IPS-18c (cell line): ENCODE results near the gene B4GALT5.

Source experiments
- H3K4me3 ChIP-seq: 2 replicates; pipeline ENCODE4 v1.7.0; 2013; ENCODE audit warnings: low read depth, mild to moderate bottlenecking, low read length, moderate library complexity; ENCODE audit not compliant: insufficient read depth
- H3K9me3 ChIP-seq: one replicate; pipeline ENCODE4 v1.6.1; 2013; ENCODE audit warnings: mild to moderate bottlenecking, low read length, moderate library complexity; ENCODE audit not compliant: control insufficient read depth, insufficient read depth

The B4GALT5 gene

GRCh38 chr20:49653925-49654434 lies 59.7 kb downstream of the B4GALT5 start:
- H3K4me3 ChIP-seq = no peak overlapping the region
- H3K9me3 ChIP-seq = no peaks in the 10 kb centered on the region

GRCh38 chr20:49649672-49650071 lies 64.0 kb downstream of the B4GALT5 start:
- Histone ChIP-seq H3K9me3 (no peaks in the 10 kb centered on the region), H3K4me3 (no peak overlapping the region)

- H3K9me3 ChIP-seq = no peaks in the 10 kb centered on the region
Observed at GRCh38 chr20:49647550-49647949, 66.1 kb downstream of the B4GALT5 start.

DNA sequence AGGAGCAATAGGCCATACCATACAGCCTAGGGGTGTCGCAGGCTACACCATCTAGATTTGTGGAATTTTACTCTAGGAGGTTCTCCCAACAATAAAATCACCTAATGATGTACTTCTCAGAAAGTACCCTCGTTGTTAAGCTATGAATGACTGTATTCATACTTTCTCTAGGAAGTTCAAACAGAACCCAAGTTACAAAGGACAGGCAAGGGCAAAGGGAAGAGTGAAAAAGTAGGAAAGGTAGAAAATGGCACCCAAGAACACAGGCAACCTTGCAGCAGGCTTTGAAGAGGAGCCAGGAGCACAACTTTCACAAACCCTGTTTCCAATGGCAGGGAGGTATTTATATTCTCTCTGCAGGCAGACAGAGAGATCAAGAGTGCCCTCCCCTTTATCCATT lies 67.2 kb downstream of the B4GALT5 start:
- H3K4me3 ChIP-seq = no peak overlapping the region
- no peaks in the 10 kb centered on the region for H3K9me3 ChIP-seq

More at GRCh38 chr20:49647550-49647949, 66.1 kb downstream of the B4GALT5 start:
- no peak overlapping the region for H3K4me3 ChIP-seq

DNA sequence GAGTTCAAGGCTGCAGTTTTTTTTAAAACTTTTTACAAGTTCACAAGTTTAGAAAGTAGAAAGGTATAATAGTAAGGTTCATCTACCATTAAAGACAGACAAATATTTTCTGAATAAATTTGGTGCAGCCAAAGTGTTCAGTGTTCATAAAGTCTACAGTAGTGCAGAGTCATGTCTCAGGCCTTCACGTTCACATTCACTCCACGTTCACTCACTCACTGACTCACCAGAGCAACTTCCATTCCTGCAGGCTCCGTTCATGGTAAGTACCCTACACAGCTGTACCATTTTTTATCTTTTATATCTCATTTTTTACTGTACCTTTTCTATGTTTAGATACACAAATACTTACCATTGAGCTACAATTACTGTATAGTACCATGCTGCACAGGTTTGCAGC lies 67.6 kb downstream of the B4GALT5 start:
- H3K9me3 ChIP-seq = no peaks in the 10 kb centered on the region

GRCh38 chr20:49644980-49645565 lies 68.6 kb downstream of the B4GALT5 start:
- peaks cover 2% of the 10 kb centered on the region for H3K9me3 ChIP-seq
- H3K4me3 ChIP-seq = no peak overlapping the region

More for the DNA sequence above, 67.6 kb downstream of the B4GALT5 start:
- no peak overlapping the region for H3K4me3 ChIP-seq

DNA sequence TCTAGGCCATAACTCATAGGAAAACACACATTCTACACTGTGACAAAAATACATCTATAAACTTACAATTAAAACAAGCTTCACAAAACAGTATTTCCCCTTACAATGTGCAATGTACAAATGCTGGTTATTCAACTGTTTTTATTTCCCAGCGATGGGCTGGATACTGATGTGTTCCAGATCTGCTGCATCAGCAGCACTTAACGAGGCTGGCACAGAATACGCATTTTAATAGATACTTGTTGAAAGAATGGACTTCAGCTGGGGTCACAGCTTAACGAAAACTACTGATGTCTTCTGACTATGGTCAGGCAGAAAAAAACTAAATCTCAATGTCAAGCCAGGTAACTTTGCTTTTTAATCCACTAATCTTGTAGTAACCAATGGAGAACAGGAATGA lies 70.9 kb downstream of the B4GALT5 start:
- H3K9me3 ChIP-seq = peaks cover 2% of the 10 kb centered on the region
- no peak overlapping the region for H3K4me3 ChIP-seq

- H3K4me3 ChIP-seq = no peak overlapping the region
- peaks cover 2% of the 10 kb centered on the region for H3K9me3 ChIP-seq
Observed at GRCh38 chr20:49641683-49642656, 71.7 kb downstream of the B4GALT5 start.

- Histone ChIP-seq H3K9me3 (peaks cover 2% of the 10 kb centered on the region), H3K4me3 (no peak overlapping the region)
Observed at GRCh38 chr20:49637046-49637637, 76.5 kb downstream of the B4GALT5 start.

GRCh38 chr20:49636447-49636846 lies 77.2 kb downstream of the B4GALT5 start:
- H3K4me3 ChIP-seq = no peak overlapping the region
- peaks cover 2% of the 10 kb centered on the region for H3K9me3 ChIP-seq

DNA sequence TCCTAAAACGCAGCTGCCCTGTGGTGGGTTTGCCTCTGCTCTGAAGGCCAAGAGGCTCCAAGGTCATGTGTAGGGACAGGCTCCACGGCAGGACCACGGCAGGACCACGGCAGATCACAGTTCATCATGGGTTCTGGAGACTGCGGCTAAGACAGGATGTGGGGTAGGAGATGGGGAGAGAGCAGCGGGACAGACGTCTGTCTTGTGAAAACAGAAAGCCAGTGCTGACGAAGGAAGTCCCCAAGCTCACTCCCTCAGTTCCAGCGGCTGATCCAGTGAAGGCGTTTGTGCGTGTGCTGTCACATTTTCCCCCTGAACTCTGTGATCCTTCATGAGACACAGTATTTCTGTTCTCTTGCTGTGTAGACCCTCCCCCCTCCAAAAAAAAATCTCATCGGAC lies 77.8 kb downstream of the B4GALT5 start:
- Histone ChIP-seq H3K4me3 (no peak overlapping the region), H3K9me3 (peaks cover 4% of the 10 kb centered on the region)

GRCh38 chr20:49635166-49635565 lies 78.5 kb downstream of the B4GALT5 start:
- no peak overlapping the region for H3K4me3 ChIP-seq
- H3K9me3 ChIP-seq = peaks cover 3% of the 10 kb centered on the region

DNA sequence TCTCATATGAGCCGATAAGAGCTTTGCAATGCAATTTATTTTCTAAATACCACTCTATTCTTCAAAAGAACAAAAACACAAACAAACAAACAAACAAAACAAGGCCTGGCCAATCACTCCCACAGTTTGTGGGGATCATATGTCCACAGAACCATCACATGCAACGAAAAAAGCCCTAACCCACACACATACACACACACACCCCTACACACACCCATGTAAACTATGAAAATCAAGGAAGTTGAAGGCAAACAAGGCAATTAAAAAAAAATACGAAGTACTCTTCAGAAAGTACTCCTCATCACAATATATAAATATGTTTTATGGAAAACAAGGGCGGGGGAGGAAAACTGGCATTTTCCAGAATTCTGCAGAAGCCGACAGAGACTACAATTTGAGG lies 79.6 kb downstream of the B4GALT5 start:
- Histone ChIP-seq H3K9me3 (peaks cover 3% of the 10 kb centered on the region), H3K4me3 (no peak overlapping the region)

DNA sequence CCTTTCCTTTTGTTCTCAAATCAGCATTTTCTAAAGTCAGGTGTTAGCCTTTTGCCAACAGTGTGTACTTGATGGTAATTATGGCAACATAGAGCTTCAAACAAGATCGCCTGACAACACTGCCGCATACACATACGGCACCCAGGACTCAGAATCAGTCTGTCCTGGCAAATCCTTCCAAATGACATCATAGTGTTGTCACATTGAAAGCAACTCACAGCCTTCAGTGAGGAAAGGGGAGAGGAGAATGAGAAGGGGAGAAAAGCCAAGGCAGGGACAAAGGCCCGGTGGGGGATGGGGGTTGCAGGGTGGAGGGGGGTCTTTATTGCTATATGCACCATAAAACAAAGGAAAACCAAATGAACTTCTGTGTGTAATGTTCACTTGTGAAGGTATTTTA lies 80.0 kb downstream of the B4GALT5 start:
- H3K9me3 ChIP-seq = peaks cover 3% of the 10 kb centered on the region
- peak overlapping the region; percentile 2; the same call in 1 of the 2 replicates for H3K4me3 ChIP-seq

- no peak overlapping the region for H3K4me3 ChIP-seq
- peaks cover 3% of the 10 kb centered on the region for H3K9me3 ChIP-seq
Observed at GRCh38 chr20:49633023-49633422, 80.7 kb downstream of the B4GALT5 start.

DNA sequence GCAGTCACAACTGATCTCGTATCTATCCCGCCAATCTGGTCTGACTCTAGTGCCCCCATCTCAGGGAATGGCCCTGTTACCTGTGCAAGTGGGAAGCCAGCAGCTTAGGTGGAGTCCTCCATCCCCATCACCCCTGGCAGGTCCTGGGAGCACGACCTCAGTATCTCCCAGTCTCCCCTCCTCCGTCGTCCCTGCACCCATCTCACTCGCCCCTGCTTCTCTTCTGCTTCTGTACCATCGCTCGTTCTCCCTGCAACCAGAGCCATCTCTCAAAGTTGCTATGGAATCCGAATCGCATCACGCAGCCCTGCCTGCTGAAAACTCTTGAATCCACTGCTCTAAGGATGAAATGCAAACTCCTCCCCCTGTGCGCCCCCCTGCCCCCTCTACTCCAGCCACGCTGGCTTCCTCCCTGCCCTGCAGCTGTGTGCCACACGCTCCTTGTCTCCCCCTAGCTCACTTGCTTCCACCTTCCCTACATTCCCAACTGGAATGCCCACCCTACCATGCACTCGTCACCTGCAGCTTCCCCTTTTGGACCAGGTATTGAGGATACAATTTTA lies 81.7 kb downstream of the B4GALT5 start:
- peaks cover 3% of the 10 kb centered on the region for H3K9me3 ChIP-seq
- H3K4me3 ChIP-seq = no peak overlapping the region

GRCh38 chr20:49631061-49631716 lies 82.5 kb downstream of the B4GALT5 start:
- Histone ChIP-seq H3K4me3 (no peak overlapping the region), H3K9me3 (peaks cover 3% of the 10 kb centered on the region)
